Uterus (tissue), 2 donors: ENCODE results near the gene SLC47A2.

Experiments used
- POLR2A ChIP-seq, 2 donors: fragments of 450-650 bp; IDR thresholded peaks; one replicate each; pipeline ENCODE4 v1.6.1; 2016; ENCODE audit warnings: antibody characterized with exemption in 2 of 2, mild to moderate bottlenecking in 1 of 2, moderate library complexity in 1 of 2
- TF ChIP-seq, protein P1 (sequence below), 4 experiments: fragments of 200-600 bp in 2 of 4; fragments of 450-650 bp in 2 of 4; sonication (generic) in 2 of 4; IDR thresholded peaks; one replicate each; pipeline ENCODE4 v1.5.1; 2016 to 2019; ENCODE audit warnings: antibody characterized with exemption in 4 of 4, mild to moderate bottlenecking in 2 of 4, moderate library complexity in 1 of 4

DNA sequence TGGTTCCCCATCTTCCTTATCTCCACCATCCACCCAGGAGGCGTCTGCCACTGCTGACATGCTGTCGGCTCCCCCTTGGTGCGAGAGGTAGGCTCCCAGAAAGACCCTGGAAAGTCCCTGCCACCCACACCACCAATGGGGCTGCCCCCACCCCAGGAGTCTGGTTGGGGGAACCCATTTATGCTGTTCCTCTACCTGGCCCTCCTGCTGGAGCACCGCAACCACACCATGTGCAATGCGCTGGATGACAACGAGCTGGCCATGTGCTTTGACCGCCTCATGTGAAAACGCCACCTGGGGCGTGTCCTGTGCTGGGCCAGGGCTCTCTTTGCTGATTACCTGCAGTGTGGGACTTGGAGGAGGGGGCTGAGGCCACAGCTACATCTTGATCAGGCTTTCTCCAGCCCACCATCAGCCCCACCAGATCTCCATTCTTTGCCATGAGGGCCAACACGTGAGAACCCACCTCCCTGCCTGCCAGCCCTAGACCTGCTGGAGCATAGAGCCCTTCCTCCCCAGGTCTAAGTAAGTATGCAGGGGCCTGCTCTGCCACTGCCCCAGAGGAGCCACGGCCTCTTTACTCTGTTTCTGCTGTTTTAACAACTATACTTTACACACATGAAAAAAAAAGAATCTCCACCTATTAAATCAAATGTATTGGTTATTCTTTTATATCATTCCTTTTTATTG, 39.6 kb upstream of the SLC47A2 start:
- TF ChIP-seq, protein P1, sequence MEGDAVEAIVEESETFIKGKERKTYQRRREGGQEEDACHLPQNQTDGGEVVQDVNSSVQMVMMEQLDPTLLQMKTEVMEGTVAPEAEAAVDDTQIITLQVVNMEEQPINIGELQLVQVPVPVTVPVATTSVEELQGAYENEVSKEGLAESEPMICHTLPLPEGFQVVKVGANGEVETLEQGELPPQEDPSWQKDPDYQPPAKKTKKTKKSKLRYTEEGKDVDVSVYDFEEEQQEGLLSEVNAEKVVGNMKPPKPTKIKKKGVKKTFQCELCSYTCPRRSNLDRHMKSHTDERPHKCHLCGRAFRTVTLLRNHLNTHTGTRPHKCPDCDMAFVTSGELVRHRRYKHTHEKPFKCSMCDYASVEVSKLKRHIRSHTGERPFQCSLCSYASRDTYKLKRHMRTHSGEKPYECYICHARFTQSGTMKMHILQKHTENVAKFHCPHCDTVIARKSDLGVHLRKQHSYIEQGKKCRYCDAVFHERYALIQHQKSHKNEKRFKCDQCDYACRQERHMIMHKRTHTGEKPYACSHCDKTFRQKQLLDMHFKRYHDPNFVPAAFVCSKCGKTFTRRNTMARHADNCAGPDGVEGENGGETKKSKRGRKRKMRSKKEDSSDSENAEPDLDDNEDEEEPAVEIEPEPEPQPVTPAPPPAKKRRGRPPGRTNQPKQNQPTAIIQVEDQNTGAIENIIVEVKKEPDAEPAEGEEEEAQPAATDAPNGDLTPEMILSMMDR (IDR thresholded peaks at IDR 0.05): no peak
- no peak for TF ChIP-seq POLR2A (IDR thresholded peaks at IDR 0.05)
